Measurements from ENCODE around the gene IFNA2.
"Not testable (repeated sequence)": the region's sequence is repeated elsewhere in the genome, so short reads cannot be mapped to it uniquely, and the experiment has no call there.

IFNA2 gene

GRCh38 chr9:21381448-21382339 lies 3.5 kb downstream of the IFNA2 start:
- DNase-seq: no peak

- DNase-seq: not testable (repeated sequence)
Observed at GRCh38 chr9:21371467-21371866, 13.7 kb downstream of the IFNA2 start.

GRCh38 chr9:21367957-21368356 lies 17.2 kb downstream of the IFNA2 start, which contains the start of gene IFNA13:
TSS of gene IFNA13 (minus strand) at chr9:21368057. CDS start at chr9:21368010, 47 bp downstream.
- DNase-seq: no peak

- DNase-seq: not testable (repeated sequence)
Observed at GRCh38 chr9:21367169-21367568, 18.0 kb downstream of the IFNA2 start.

- DNase-seq: no peak
Observed at GRCh38 chr9:21362287-21362686, 22.9 kb downstream of the IFNA2 start.

GRCh38 chr9:21357479-21358460 lies 27.4 kb downstream of the IFNA2 start:
- DNase-seq: no peak

GRCh38 chr9:21350787-21351186 lies 34.4 kb downstream of the IFNA2 start, which contains the start of gene IFNA6:
TSS of gene IFNA6 (minus strand) at chr9:21350887. CDS start at chr9:21350887, 0 bp downstream.
- no peak for DNase-seq

GRCh38 chr9:21348430-21348970 lies 36.7 kb downstream of the IFNA2 start:
- DNase-seq: no peak

GRCh38 chr9:21340735-21341134 lies 44.5 kb downstream of the IFNA2 start:
- DNase-seq: no peak

- DNase-seq: no peak
Observed at GRCh38 chr9:21336457-21336856, 48.7 kb downstream of the IFNA2 start.

- peak in 1 of 2 experiments; percentile 67 for DNase-seq
Observed at GRCh38 chr9:21334701-21335632, 50.2 kb downstream of the IFNA2 start, which contains the start of gene KLHL9. TSS of gene KLHL9 (minus strand) at chr9:21335404. CDS start at chr9:21334859, 545 bp downstream.
